Stimulated activated CD4-positive, alpha-beta T cell treated with anti-CD3 and anti-CD28 coated beads, TNF-alpha, amount 100 ng/mL, for 1 hour (primary cell): ENCODE data around the gene UNC79.
"Not testable (repeated sequence)": the region's sequence is repeated elsewhere in the genome, so short reads cannot be mapped to it uniquely, and the experiment has no call there.

Experiments used
- DNase-seq, 3 donors: peaks; one replicate each; pipeline ENCODE4 v3.0.0-alpha.2; 2020; ENCODE audit warnings: low read depth in 3 of 3, low spot score in 1 of 3

The UNC79 gene

DNA sequence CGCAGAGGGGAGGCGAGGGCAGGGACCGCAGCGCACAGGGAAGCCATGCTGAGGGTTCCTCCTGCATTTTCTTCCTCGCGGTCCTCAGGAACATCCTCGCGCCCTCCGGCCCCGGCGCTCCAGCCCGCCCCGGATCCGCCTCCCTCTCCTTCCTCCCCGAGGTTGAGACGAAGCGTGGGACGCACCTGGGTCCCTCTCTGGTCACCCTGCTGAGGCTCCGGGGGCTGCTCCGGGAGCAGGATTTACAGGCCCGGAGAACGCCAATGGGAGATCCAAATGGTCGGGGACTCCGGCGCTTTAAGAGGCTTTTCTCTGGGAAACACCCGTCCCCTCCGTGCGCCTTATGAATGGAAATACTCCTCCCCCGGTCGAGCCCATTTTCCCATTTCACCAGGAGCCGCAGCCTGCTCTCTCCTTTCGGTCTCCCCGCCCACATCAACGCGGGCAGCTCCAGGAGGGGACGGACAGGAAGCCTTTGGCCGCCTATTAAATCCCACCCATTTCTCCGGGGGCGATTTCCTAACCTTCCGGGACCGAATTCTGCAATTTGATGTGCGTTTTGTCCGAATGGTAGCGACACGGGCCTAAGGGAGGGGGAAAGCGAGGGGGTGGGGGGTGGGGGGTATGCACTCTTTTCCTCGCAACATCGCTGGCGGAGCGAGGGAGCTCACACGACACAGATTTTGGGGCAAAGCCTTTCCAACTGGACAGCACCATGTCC is at the start of gene UNC79:
Gene UNC79, plus strand, starts transcription at position 625 of the 721 bp plus-strand sequence. Its CDS starts 91 bp downstream, at position 716.
- no peak for DNase-seq

GRCh38 chr14:93381644-93382043 is 49.1 kb upstream of the UNC79 start:
- no peak for DNase-seq

DNA sequence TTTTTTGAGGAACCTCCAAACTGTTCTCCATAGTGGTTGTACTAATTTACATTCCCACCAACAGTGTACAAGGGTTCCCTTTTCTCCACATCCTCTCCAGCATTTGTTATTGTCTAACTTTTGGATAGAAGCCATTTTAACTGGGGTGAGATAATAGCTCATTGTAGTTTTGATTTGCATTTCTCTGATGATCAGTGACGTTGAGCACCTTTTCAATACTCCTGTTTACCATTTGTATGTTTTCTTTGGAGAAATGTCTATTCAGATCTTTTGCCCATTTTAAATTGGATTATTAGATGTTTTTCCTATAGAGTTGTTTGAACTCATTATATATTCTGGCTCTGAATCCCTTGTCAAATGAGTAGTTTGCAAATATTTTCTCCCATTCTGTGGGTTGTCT is 46.5 kb upstream of the UNC79 start:
- not testable (repeated sequence) for DNase-seq

DNA sequence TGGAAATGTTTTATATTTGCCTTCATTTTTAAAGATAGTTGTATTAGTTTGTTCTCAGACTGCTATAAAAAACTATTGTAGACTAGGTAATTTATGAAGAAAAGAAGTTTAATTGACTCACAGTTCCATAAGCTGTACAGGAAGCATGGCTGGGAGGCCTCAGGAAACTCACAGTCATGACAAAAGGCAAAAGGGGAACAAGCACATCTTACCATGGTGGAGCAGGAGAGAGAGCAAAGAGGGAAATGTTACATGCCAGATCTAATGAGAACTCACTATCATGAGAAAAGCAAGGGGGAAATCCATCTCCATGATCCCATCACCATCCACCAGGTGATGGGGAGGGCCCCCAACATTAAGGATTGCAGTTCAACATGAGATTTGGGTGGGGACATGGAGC is 35.5 kb upstream of the UNC79 start:
- DNase-seq: no peak

DNA sequence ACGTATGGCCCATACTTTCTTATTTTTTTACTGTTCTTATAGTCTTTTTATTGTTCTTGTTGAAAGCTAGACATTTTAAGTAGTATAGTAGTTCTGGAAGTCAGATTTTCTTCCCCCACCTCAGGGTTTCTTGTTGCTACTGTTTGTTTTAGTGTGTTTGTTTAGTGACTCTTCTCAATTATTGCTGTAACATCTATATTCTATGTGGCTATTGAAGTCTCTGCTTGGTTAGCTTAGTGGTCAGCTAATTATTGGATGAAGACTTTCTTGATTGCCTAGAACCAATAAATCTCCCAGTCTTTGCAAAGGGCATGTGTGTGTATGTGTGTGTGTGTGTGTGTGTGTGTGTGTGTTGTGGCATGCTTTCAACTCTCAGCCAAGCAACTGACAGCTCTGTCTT is 34.3 kb upstream of the UNC79 start:
- no peak for DNase-seq

DNA sequence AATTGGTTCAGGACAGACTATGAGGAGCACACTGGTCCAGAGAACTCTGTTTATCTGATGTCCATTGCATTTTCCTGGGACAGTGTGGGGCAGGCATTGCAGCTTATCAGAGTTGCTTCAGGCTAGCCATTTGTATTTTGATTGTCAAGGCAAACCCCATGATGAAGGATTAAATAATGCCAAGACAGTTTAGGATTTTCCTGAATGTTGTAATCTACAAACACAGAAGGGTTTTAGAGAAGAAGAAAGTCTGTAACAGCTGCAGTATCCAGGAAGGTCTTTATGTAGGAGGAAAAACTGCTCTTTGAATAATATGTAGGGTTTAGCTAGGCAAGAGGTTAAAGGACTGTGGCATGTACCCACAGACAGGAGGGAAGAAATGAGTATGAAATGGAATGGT is 32.2 kb upstream of the UNC79 start:
- DNase-seq: no peak

DNA sequence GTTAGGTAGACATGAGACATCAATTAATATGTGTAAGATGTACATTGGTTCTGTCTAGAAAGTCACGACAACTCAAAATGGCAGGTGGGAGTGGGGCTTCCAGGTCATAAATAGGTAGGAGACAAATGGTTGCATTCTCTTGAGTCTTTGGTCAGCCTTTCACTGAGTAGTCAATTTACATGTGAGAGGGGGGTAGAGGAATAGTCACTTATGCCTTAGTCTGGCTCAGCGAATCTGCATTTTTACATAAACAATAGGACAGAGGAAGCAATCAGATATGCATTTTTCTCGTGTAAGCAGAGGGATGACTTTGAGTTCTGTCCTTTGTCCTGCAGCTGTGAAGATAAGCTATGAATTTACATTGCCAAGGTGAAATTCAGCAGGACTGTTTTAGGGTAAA is 27.8 kb upstream of the UNC79 start:
- no peak for DNase-seq

DNA sequence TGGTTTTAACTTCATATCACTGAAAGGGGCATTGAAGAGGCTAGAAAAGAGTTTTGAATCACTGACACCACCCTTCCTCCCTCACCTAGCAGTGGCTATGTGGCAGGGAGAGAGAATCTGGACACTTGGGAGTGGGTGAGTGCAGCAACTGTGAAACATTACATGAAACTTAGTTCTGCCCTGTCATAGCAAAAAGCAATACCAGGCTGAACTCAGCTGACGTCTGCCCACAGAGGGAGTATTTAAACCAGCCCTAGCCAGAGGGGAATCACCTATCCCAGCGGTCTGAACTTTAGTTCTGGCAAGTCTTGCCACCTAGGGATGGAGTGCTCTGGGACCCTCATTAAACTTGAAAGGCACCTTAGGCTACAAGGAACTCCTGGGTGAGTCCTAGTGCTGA is 20.7 kb upstream of the UNC79 start:
- no peak for DNase-seq

GRCh38 chr14:93410893-93411292 is 19.8 kb upstream of the UNC79 start:
- no peak for DNase-seq

- DNase-seq: not testable (repeated sequence)
These were observed 5.6 kb upstream of the UNC79 start for GRCh38 chr14:93425136-93425535.

GRCh38 chr14:93426750-93427149 is 4.0 kb upstream of the UNC79 start:
- no peak for DNase-seq

DNA sequence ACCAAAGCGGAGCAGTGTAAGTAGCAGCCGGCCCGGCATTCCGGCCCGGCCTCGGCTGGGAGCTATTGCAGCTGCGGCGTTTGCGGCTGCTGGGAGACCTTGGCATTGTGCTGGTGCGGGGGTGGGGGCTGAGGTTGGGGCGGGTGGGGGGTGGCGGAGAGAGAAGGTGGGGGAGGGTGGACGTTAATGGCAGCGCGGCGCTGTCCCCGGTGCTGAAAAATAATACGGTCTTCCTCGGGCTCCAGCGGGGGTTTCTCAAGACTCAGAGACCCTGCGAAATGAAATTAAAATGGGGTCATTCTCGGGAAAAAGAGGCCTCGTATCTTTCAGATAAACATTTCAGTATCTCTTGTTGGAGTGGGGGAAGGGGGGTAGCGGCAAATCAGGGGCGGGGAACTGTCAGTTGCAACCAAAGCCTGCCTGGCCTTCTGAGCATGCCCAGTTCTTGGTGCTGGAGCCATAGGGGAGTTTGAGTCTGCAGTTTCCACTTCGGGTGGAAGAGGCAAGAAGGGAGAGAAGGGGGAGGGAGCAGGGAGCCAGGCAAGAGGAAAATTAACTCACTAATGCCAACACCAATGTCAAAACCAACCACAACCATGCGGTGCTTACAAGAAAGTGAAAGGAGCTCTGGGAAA is 414 bp downstream of the UNC79 start:
- no peak for DNase-seq

- no peak for DNase-seq
These were observed 23.5 kb downstream of the UNC79 start for GRCh38 chr14:93454224-93454623.

GRCh38 chr14:93456356-93456755 is 25.6 kb downstream of the UNC79 start:
- DNase-seq: no peak

DNA sequence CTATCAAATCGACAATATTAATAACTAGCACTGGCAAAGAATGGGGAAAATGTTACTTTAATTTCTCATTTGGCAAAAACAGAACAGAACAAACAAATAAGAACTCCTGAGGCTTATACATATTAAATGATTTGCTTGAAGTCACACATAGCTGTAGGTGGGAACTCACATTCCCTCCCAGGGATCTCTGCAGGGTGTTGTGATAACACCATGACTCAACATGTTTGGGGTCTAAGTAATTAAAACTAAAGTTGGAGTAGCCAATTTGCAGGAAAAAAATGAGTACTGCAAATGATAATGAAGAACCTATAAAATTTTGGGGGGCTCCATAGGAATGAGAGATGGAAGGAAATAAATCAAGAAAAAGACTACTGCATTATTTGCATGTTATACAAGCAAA is 27.5 kb downstream of the UNC79 start:
- DNase-seq: no peak

- no peak for DNase-seq
These were observed 31.7 kb downstream of the UNC79 start for GRCh38 chr14:93462479-93462878.

DNA sequence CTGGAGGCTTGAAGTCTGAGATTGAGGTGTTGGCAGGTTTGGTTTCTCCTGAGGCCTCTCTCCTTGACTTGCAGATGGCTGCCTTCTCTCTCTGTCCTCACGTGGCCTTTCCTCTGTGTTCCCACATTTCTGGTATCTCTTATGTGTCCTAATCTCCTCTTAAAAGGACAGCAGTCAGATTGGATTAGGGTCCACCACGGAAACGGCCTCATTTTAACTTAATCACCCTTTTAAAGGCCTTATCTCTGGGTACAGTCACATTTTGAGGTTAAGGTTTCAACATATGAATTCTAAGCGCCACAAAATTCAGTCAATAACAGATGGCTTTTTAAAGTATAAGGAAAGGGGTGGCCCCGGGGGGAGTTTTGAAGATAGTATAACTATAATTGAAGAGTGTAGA is 33.5 kb downstream of the UNC79 start:
- no peak for DNase-seq

DNA sequence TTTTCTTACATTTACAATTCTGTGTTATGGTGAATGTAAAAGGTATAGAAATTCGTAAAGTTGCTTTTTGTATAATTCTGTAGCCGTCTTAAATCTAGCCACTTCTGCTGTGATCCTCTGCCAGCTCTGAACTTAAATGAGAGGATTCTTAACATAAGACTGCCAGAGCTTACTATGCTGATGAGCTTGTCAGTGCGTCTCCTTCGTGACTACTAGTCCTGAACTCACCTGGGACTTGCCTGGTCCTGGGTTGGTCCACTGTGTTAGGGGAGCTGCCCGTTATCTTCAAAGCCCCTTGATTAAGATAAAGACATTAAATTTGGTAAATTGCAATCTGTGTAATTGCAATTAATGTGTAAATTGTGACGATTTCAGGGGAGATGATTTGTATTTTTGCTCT is 44.7 kb downstream of the UNC79 start:
- DNase-seq: no peak

- no peak for DNase-seq
These were observed 45.6 kb downstream of the UNC79 start for GRCh38 chr14:93476305-93476704.

DNA sequence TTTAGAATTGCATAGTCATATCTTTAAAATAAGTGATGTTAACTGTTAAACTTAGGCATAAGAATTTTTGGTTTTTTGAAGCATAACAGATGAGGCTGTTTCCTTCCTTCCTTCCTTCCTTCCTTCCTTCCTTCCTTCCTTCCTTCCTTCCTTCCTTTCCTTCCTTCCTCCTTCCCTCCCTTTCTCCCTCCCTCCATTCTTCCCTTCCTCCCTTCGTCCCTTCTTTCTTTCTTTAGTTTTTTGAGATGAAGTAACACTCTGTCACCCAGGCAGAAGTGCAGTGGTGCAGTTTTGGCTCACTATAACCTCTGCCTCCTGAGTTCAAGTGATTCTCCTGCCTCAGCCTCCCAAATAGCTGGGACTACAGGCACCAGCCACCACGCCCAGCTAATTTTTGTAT is 48.3 kb downstream of the UNC79 start:
- not testable (repeated sequence) for DNase-seq

DNA sequence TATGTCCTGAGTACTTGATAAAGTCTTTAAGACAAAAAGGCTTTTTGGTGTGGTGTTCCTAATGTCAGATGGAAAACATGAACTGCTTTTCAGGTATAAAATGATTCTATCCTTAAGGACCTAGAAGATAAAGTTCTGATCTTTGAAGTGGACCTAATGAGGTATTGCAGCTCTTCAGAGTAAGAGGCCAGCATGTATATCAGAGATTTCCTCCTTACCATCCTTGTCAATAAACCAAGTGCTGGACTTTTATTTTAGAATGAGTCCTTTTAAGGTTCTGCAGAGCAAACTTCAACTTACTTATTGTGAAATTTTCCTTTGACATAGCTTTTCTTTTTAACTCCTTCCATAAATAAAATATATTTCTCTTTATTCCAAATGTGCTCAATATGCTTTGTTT is 50.1 kb downstream of the UNC79 start:
- no peak for DNase-seq

DNA sequence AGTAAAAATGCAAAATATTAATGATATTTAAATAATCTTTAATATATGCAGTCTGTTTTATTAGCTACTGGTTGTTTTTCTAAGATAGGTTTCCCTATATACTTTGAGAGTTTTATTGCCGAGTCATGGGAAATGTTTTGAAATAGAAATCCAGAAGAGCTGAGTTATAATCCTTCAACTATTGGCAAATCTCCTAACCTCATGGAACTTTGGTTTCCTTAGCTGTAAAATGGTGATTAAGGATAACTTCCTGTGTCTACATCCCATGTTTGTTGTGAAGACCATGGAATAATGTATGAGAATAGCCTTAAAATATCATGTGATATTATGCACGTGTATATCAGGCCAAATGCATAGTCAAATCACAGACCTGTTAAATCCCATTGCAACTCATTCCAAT is 51.0 kb downstream of the UNC79 start:
- no peak for DNase-seq

GRCh38 chr14:93490001-93490400 is 59.3 kb downstream of the UNC79 start:
- DNase-seq: no peak
